Colonic mucosa (tissue), 4 donors: ENCODE data around the gene SERPINI1. TPM values are rescaled to one million over a fixed set of nuclear protein-coding genes. Genes with fewer than 3 reads are reported as not detected.
A peak's percentile ranks its signal among the peaks of the same experiment; 100 is the strongest.

Source experiments
- DNase-seq: peaks from one replicate; pipeline ENCODE4 v3.0.0-alpha.2; 2020
- H3K27ac ChIP-seq: fragments of 200-600 bp; one replicate; pipeline ENCODE4 v1.8.0; 2021
- H3K27me3 ChIP-seq: fragments of 200-600 bp; one replicate; pipeline ENCODE4 v1.8.0; 2021
- H3K36me3 ChIP-seq: fragments of 200-600 bp; one replicate; pipeline ENCODE4 v1.8.0; 2021
- H3K4me1 ChIP-seq: fragments of 200-600 bp; one replicate; pipeline ENCODE4 v1.8.0; 2021; ENCODE audit warnings: mild to moderate bottlenecking
- H3K4me3 ChIP-seq: fragments of 200-600 bp; one replicate; pipeline ENCODE4 v1.8.0; 2021
- H3K9ac ChIP-seq, 2 donors: one replicate each; pipeline ENCODE4 v1.7.0; 2013; ENCODE audit warnings: control low read depth in 2 of 2, low read depth in 2 of 2, low read length in 2 of 2
- H3K9me3 ChIP-seq: fragments of 200-600 bp; one replicate; pipeline ENCODE4 v1.8.0; 2021
- CTCF ChIP-seq: fragments of 200-600 bp; IDR thresholded peaks from one replicate; pipeline ENCODE4 v1.8.0; 2022; ENCODE audit warnings: antibody characterized with exemption, mild to moderate bottlenecking
- intact Hi-C: fragments of 100-400 bp; cut with DNase I; formaldehyde crosslinking; loops from one replicate; pipeline ENCODE4 v1.14.1; 2022
- total RNA-seq, 2 donors: library from RNA; stranded (reverse); fragmentation: NEBNext Ultra II Directional in 1 of 2; extraction: Animal tissue kit (Norgen Biotek cat#: 25700) in 1 of 2; gene quantifications; one replicate each; pipeline ENCODE4 v1.2.1, GENCODE V29; 2021
- donor health status: healthy.
- donor health status: DM: no; HTN: no; CAD: no.
- donor health status: DM: no; HTN: no; CAD: no.

Gene SERPINI1
- total RNA-seq, result 1 to 10 TPM; 1.1 to 1.3 TPM

GRCh38 chr3:167735233-167736138, at the start of gene SERPINI1:
SERPINI1 (plus strand) TSS chr3:167735721; CDS start chr3:167789129, 53,408 bp downstream.
- intact Hi-C loops, result loop anchor here (10.0 kb wide), 1 partner anchor 309 kb away; no protein-coding TSS in a partner anchor
- no peaks in the 10 kb centered on the region for H3K36me3 ChIP-seq
- no peaks in the 10 kb centered on the region for H3K27me3 ChIP-seq
- no peak for TF ChIP-seq CTCF
- peak within 1 kb of the TSS; percentile 85 to 88 for H3K9ac ChIP-seq
- H3K4me3 ChIP-seq, result peak within 1 kb of the TSS; percentile 86
- H3K9me3 ChIP-seq, result no peaks in the 10 kb centered on the region
- peaks cover 4% of the 10 kb centered on the region for H3K4me1 ChIP-seq
- DNase-seq, result peak; percentile 92
- peak within 1 kb of the TSS; percentile 95 for H3K27ac ChIP-seq

- TF ChIP-seq CTCF, result no peak
- no peaks in the 10 kb centered on the region for H3K9me3 ChIP-seq
- no peaks in the 10 kb centered on the region for H3K27me3 ChIP-seq
- H3K9ac ChIP-seq, result no peak overlapping the region
- no peak overlapping the region for H3K27ac ChIP-seq
- H3K4me3 ChIP-seq, result no peak overlapping the region
- intact Hi-C loops, result no loop called here
- no peaks in the 10 kb centered on the region for H3K4me1 ChIP-seq
- H3K36me3 ChIP-seq, result no peaks in the 10 kb centered on the region
- DNase-seq, result no peak
Measured at GRCh38 chr3:167691366-167691765, 44.2 kb upstream of the SERPINI1 start.

GRCh38 chr3:167694121-167694520, 41.4 kb upstream of the SERPINI1 start:
- Histone ChIP-seq H3K36me3 (no peaks in the 10 kb centered on the region), H3K4me3 (no peak overlapping the region), H3K9ac (no peak overlapping the region), H3K9me3 (no peaks in the 10 kb centered on the region), H3K27ac (no peak overlapping the region), H3K27me3 (no peaks in the 10 kb centered on the region), H3K4me1 (no peaks in the 10 kb centered on the region)
- DNase-seq, result no peak
- intact Hi-C loops, result no loop called here
- TF ChIP-seq CTCF, result no peak

- no peak for TF ChIP-seq CTCF
- intact Hi-C loops, result no loop called here
- no peak overlapping the region for H3K9ac ChIP-seq
- no peaks in the 10 kb centered on the region for H3K9me3 ChIP-seq
- no peak for DNase-seq
- no peak overlapping the region for H3K4me3 ChIP-seq
- no peaks in the 10 kb centered on the region for H3K27me3 ChIP-seq
- H3K27ac ChIP-seq, result no peak overlapping the region
- H3K36me3 ChIP-seq, result no peaks in the 10 kb centered on the region
- H3K4me1 ChIP-seq, result no peaks in the 10 kb centered on the region
Measured at GRCh38 chr3:167700046-167700445, 35.5 kb upstream of the SERPINI1 start.

- no peaks in the 10 kb centered on the region for H3K4me1 ChIP-seq
- no peak overlapping the region for H3K27ac ChIP-seq
- H3K4me3 ChIP-seq, result no peak overlapping the region
- H3K9me3 ChIP-seq, result no peaks in the 10 kb centered on the region
- intact Hi-C loops, result no loop called here
- TF ChIP-seq CTCF, result no peak
- no peak overlapping the region for H3K9ac ChIP-seq
- no peaks in the 10 kb centered on the region for H3K36me3 ChIP-seq
- DNase-seq, result no peak
- H3K27me3 ChIP-seq, result no peaks in the 10 kb centered on the region
Measured at GRCh38 chr3:167700926-167701325, 34.6 kb upstream of the SERPINI1 start.
